NCI-H2196 (cell line): ENCODE results near the gene RSL24D1.

Experiments used
- DNase-seq: peaks from one replicate; lab custom pipeline; 2025; ENCODE audit not compliant: unreplicated experiment; lab: John Stamatoyannopoulos, UW

The RSL24D1 gene

GRCh38 chr15:55196458-55197361 lies at the start of gene RSL24D1:
Gene RSL24D1 (minus strand): TSS chr15:55196941. CDS start chr15:55196890, 51 bp downstream.
- DNase-seq = peak; percentile 91

- no peak for DNase-seq
Measured at GRCh38 chr15:55245059-55245458, 48.3 kb upstream of the RSL24D1 start.

- no peak for DNase-seq
Measured at GRCh38 chr15:55241891-55242290, 45.1 kb upstream of the RSL24D1 start.

- DNase-seq = no peak
Measured at GRCh38 chr15:55241186-55241585, 44.4 kb upstream of the RSL24D1 start.

- no peak for DNase-seq
Measured at GRCh38 chr15:55240125-55240760, 43.5 kb upstream of the RSL24D1 start.

GRCh38 chr15:55239440-55240124 lies 42.8 kb upstream of the RSL24D1 start:
- DNase-seq = no peak

GRCh38 chr15:55238877-55239276 lies 42.1 kb upstream of the RSL24D1 start:
- no peak for DNase-seq

GRCh38 chr15:55237219-55238130 lies 40.7 kb upstream of the RSL24D1 start:
- no peak for DNase-seq

- DNase-seq = no peak
Measured at GRCh38 chr15:55235546-55236036, 38.9 kb upstream of the RSL24D1 start.

- no peak for DNase-seq
Measured at GRCh38 chr15:55234800-55235104, 38.0 kb upstream of the RSL24D1 start.

GRCh38 chr15:55234104-55234799 lies 37.5 kb upstream of the RSL24D1 start:
- DNase-seq = no peak

GRCh38 chr15:55231455-55231854 lies 34.7 kb upstream of the RSL24D1 start:
- no peak for DNase-seq

GRCh38 chr15:55230953-55231352 lies 34.2 kb upstream of the RSL24D1 start:
- no peak for DNase-seq

GRCh38 chr15:55230051-55230670 lies 33.4 kb upstream of the RSL24D1 start:
- no peak for DNase-seq

- no peak for DNase-seq
Measured at GRCh38 chr15:55226127-55226526, 29.4 kb upstream of the RSL24D1 start.

- DNase-seq = no peak
Measured at GRCh38 chr15:55224892-55225291, 28.2 kb upstream of the RSL24D1 start.

- no peak for DNase-seq
Measured at GRCh38 chr15:55222588-55222987, 25.8 kb upstream of the RSL24D1 start.

GRCh38 chr15:55221090-55222011 lies 24.6 kb upstream of the RSL24D1 start:
- no peak for DNase-seq

GRCh38 chr15:55220606-55221005 lies 23.9 kb upstream of the RSL24D1 start:
- DNase-seq = no peak
